PC-3 (cell line): ENCODE results near the gene IQSEC1.

Experiments used
- EZH2 ChIP-seq: fragments of 300-600 bp; sonication (generic); IDR thresholded peaks from one replicate; pipeline ENCODE4 v1.6.1; 2017; ENCODE audit warnings: antibody characterized with exemption, mild to moderate bottlenecking, low read length; ENCODE audit not compliant: unreplicated experiment
- TF ChIP-seq, protein P1 (sequence below): fragments of 300-600 bp; sonication (generic); conservative IDR thresholded peaks from 2 replicates; pipeline ENCODE4 v1.5.1; 2017; ENCODE audit warnings: antibody characterized with exemption, low read depth, mild to moderate bottlenecking, low read length

DNA sequence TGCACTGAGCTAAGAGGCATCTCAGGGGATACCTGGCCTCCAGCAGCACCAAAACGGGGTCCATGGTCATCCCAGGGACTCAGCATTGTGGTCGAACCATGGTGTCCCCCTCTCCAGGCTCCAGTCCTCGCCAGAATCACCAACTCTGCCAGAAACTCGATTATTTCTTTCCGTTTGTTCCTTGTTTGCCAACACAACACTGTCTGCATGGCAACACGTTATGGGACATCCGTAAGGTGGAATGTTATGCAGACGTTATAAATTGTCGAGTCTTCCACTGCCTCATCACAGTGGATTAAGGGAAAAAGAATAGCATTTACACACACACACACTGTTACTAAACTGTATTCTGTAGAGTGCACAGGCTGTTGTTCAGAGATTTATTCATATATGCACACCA, 179.4 kb downstream of the IQSEC1 start:
- TF ChIP-seq, protein P1, sequence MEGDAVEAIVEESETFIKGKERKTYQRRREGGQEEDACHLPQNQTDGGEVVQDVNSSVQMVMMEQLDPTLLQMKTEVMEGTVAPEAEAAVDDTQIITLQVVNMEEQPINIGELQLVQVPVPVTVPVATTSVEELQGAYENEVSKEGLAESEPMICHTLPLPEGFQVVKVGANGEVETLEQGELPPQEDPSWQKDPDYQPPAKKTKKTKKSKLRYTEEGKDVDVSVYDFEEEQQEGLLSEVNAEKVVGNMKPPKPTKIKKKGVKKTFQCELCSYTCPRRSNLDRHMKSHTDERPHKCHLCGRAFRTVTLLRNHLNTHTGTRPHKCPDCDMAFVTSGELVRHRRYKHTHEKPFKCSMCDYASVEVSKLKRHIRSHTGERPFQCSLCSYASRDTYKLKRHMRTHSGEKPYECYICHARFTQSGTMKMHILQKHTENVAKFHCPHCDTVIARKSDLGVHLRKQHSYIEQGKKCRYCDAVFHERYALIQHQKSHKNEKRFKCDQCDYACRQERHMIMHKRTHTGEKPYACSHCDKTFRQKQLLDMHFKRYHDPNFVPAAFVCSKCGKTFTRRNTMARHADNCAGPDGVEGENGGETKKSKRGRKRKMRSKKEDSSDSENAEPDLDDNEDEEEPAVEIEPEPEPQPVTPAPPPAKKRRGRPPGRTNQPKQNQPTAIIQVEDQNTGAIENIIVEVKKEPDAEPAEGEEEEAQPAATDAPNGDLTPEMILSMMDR, result no peak
- no peak for TF ChIP-seq EZH2
